Measurements from ENCODE around the gene PFDN4.
A peak's percentile ranks its signal among the peaks of the same experiment; 100 is the strongest.

The PFDN4 gene, protein sequence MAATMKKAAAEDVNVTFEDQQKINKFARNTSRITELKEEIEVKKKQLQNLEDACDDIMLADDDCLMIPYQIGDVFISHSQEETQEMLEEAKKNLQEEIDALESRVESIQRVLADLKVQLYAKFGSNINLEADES
- total RNA-seq = 20.3 to 22.8 reads per million in 2 donors

DNA sequence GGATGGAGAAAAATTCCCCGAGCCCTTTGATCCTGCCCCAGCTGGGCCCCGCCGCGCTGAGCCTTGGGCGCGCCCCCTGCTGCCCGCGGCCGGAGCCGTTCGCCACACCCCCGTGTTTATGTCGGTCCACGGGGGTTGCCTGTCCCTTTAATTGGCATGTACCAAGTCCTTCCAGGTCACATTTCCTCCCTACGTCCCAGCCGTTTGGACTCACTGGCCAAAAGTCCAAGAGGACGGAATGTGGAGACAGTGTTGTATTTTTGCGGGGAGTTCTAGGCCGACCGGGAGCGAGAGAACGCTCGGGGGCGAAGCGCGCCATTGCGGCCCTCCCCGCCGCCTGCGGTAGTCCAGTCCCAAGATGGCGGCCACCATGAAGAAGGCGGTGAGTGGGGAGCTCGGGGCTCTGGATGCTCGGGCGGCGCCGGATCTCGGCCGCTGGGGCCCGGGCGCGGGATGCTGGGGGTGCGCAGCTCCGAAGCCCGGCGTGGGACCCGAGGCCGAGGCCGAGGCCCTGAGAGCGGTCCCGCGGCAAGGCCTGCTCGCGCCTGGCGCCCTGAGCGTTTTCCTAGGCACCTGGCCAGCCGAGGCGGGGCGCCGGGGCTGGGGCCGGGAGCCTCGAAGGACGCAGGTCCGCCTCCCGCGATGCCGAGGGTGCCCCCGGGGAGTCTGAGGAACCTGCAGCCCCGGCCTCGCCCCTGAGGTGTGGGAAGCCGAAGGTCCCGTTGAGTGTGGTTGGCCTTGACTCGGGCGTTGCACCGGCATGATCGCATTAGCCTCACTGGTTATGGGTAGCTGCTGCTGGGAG, at the start of gene PFDN4:
TSS of gene PFDN4 (plus strand) at position 345 of the 805 bp plus-strand sequence. CDS start at position 359, 14 bp downstream.
- DNase-seq = peak; percentile 48

DNA sequence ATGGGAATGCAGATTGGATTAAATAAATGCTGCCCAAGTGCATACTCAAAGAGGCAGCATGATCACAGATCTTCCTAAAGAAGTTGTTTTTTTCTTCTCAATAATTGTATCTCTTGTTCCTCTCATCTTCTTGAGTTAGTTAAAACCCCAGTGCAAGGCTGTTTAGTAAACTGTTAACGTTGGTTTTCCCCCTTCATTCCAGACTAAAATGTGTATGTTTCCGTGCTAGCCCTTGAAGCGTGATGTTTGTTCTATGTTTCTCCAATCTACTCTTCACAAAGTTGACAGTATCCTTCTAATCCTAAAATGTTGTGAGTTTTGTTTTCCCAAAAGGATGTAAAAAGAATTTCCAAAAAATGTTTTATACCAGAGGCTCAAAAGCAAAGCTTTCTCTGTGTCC, 49.7 kb upstream of the PFDN4 start:
- DNase-seq = no peak

DNA sequence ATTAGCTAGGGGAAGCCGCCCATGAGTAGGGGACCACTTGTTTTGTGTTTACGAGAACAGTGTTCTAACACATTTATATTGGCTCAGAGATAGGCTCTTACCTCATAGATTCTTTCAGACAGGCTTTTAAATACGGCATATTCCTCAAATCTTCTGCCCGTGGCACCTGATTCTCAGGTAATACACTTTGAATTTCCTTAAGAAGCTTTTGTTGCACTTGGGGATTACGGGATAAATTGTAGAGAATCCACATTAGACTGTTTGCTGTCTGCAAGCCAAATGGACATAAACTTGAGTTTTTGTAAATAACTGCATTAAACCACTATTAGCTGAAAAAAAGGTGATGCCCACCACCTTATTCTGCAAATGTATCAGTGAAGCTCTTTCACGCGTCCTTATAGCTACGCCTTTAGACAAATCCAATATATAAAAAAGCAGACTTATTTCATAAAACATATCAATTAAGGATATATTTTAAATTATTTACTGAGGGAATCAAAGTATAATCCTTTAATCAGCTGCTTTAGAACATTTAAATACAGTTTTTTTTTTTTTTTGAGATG, 49.0 kb upstream of the PFDN4 start:
- no peak for DNase-seq

- no peak for DNase-seq
Measured at GRCh38 chr20:54160065-54161007, 47.6 kb upstream of the PFDN4 start.

GRCh38 chr20:54161008-54161820, 46.7 kb upstream of the PFDN4 start:
- no peak for DNase-seq

- DNase-seq = no peak
Measured at GRCh38 chr20:54161821-54162149, 46.1 kb upstream of the PFDN4 start.

DNA sequence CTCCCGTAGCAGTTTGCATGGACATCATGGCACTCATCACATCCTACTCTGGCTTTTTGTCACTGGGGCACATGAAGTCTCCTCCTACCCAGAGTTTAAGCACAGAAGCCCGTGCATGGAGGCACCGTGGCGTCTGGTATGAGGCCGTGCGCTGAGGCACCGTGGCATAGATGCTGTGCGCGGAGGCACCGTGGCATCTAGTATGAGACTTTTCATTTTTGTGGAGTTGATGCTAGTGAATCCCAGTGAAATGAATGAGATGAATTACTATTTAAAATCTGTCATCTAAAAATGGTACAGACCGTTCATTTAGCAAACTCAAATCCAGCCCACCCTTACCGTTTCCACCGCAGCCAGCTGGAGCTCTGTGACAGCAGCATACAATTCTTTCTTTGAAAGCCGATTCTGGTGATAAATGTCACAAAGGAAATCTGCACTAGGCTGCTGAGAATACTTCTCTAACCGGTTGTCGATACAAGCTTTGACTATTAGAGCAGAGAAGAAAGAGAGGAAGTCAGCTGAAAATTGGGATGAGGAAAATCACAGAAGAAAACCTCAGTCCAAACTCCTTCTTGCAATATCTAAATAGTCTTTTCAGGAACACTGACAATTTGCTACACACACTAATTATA, 45.4 kb upstream of the PFDN4 start:
- DNase-seq = no peak

GRCh38 chr20:54163402-54163801, 44.5 kb upstream of the PFDN4 start:
- DNase-seq = no peak

- no peak for DNase-seq
Measured at GRCh38 chr20:54165014-54165413, 42.9 kb upstream of the PFDN4 start.

- DNase-seq = no peak
Measured at GRCh38 chr20:54165803-54166202, 42.1 kb upstream of the PFDN4 start.

GRCh38 chr20:54166987-54167662, 40.8 kb upstream of the PFDN4 start:
- no peak for DNase-seq

- no peak for DNase-seq
Measured at GRCh38 chr20:54167909-54168872, 39.7 kb upstream of the PFDN4 start.

DNA sequence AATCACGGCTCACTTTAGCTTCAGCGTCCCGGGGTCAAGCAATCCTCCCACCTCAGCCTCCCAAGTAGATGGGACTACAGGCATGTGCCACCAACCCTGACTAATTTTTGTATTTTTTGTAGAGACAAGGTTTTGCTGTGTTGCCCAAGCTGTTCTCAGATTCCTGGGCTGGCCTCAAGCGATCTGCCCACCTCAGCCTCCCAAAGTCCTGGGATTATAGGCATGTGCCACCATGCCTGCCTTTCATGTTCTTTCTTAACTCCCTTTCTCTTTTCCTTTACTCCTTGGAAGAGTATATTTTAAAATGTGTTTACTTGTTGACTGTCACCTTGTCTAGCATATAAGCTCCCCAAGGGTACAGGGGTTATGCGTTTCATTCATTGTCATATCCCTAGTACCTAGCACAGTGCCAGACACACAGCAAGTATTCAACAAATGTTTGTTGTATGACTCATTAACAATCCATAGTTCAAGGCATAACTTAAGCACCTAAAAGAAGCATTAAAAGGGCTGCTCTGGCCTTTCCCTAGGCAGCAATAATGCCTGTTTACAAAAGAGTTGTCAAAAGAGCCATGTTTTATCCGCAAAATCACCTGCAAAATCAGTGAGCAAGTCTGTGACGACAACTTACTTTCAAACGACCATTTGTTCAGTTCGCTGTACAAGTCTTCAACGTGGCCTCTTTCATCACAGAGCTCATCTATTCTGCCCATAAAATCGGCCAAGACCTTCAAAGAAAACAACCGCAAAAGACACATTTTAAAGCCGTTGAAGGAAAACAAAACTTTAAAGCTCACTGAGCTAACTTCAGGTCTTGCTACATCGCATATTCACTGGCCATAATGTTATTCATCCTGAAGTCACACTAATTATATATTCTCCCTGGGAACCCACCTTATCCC, 38.7 kb upstream of the PFDN4 start:
- no peak for DNase-seq

- DNase-seq = no peak
Measured at GRCh38 chr20:54170026-54170471, 37.8 kb upstream of the PFDN4 start.

GRCh38 chr20:54170963-54171362, 36.9 kb upstream of the PFDN4 start:
- DNase-seq = no peak

DNA sequence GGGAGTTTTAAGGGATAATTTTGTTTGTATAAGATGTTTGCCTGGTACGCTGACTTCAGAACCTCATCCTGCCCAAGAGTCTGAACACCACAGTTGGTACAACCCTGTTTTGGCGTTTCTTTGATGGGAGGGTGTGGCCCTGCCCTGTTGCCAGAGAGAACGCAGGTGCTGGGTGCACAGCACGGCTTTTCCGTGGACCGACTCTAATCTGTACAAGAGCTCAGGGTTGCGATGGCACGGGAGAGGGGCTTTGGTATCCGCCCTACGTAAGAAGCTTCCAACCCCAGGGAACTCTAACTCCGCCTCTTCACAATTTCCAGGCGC, 35.4 kb upstream of the PFDN4 start:
- DNase-seq = no peak

GRCh38 chr20:54172856-54173652, 34.8 kb upstream of the PFDN4 start:
- DNase-seq = no peak
